Activated CD4-positive, alpha-beta T cell treated with anti-CD3 and anti-CD28 coated beads, Interleukin-2, amount 10 ng/mL, durations not matched to agents 7 days and 5 days (primary cell): ENCODE data around the gene MRTFA. TPM values are rescaled to one million over a fixed set of nuclear protein-coding genes. Genes with fewer than 3 reads are reported as not detected.
"Not testable (repeated sequence)": the region's sequence is repeated elsewhere in the genome, so short reads cannot be mapped to it uniquely, and the experiment has no call there.

Experiments used
- CTCF ChIA-PET: fragments of 350-600 bp; sonication (Branson Sonifier 250); formaldehyde crosslinking; loops from one replicate; lab custom pipeline; 2021; ENCODE audit warnings: antibody characterized with exemption; lab: Charles Lee
- POLR2A ChIA-PET: fragments of 350-600 bp; sonication (Branson Sonifier 250); formaldehyde crosslinking; loops from one replicate; lab custom pipeline; 2021; ENCODE audit warnings: antibody characterized with exemption; lab: Charles Lee
- DNase-seq: peaks from one replicate; pipeline ENCODE4 v3.0.0-alpha.2; 2020
- H3K27ac Mint-ChIP-seq: one replicate; pipeline ENCODE4 v1.8.0; 2021; ENCODE audit warnings: mild to moderate bottlenecking, moderate library complexity, mixed read lengths
- H3K27me3 Mint-ChIP-seq: one replicate; pipeline ENCODE4 v1.8.0; 2021; ENCODE audit warnings: mixed read lengths
- H3K36me3 Mint-ChIP-seq: one replicate; pipeline ENCODE4 v1.8.0; 2021; ENCODE audit warnings: low read depth, mixed read lengths
- H3K4me1 Mint-ChIP-seq: one replicate; pipeline ENCODE4 v1.8.0; 2021; ENCODE audit warnings: mixed read lengths
- H3K4me3 Mint-ChIP-seq: one replicate; pipeline ENCODE4 v1.8.0; 2021; ENCODE audit warnings: mild to moderate bottlenecking, moderate library complexity, mixed read lengths
- H3K9me3 Mint-ChIP-seq: one replicate; pipeline ENCODE4 v1.8.0; 2021; ENCODE audit warnings: mixed read lengths
- total RNA-seq, 2 experiments: library from RNA; stranded (reverse); gene quantifications; one replicate each; pipeline ENCODE4 v1.2.3, GENCODE V29; 2021

Gene MRTFA
- total RNA-seq, 2 experiments from 2014 or later, result 61.9 to 71.1 TPM

- Mint-ChIP-seq H3K27me3 (no peaks in the 10 kb centered on the region), H3K4me3 (no peak overlapping the region), H3K4me1 (peaks cover 19% of the 10 kb centered on the region), H3K9me3 (peaks cover 11% of the 10 kb centered on the region), H3K27ac (no peak overlapping the region), H3K36me3 (peaks cover 4% of the 10 kb centered on the region)
- DNase-seq, result no peak
- POLR2A ChIA-PET, result no interaction called here
- CTCF ChIA-PET, result interaction anchor here (3.0 kb wide), 1 partner anchor 10 kb away, joined by 12 read pairs; no protein-coding TSS in a partner anchor
Observed at GRCh38 chr22:40673017-40673416, 36.5 kb upstream of the MRTFA start.

GRCh38 chr22:40671796-40672360 lies 35.4 kb upstream of the MRTFA start:
- Mint-ChIP-seq H3K36me3 (peaks cover 4% of the 10 kb centered on the region), H3K27me3 (no peaks in the 10 kb centered on the region), H3K9me3 (peaks cover 11% of the 10 kb centered on the region), H3K27ac (no peak overlapping the region), H3K4me3 (no peak overlapping the region), H3K4me1 (peaks cover 21% of the 10 kb centered on the region)
- CTCF ChIA-PET, result no interaction called here
- POLR2A ChIA-PET, result no interaction called here
- no peak for DNase-seq

GRCh38 chr22:40671369-40671768 lies 34.9 kb upstream of the MRTFA start:
- Mint-ChIP-seq H3K27me3 (no peaks in the 10 kb centered on the region), H3K36me3 (peaks cover 4% of the 10 kb centered on the region), H3K9me3 (peaks cover 11% of the 10 kb centered on the region), H3K4me3 (no peak overlapping the region), H3K27ac (no peak overlapping the region), H3K4me1 (peaks cover 21% of the 10 kb centered on the region)
- CTCF ChIA-PET, result interaction anchor here (0.6 kb wide), 1 partner anchor 11 kb away, joined by 3 read pairs; no protein-coding TSS in a partner anchor
- POLR2A ChIA-PET, result no interaction called here
- no peak for DNase-seq

- peaks cover 4% of the 10 kb centered on the region for H3K36me3 Mint-ChIP-seq
- DNase-seq, result no peak
- peaks cover 21% of the 10 kb centered on the region for H3K4me1 Mint-ChIP-seq
- H3K27ac Mint-ChIP-seq, result no peak overlapping the region
- ChIA-PET POLR2A (interaction anchor here (0.6 kb wide), 1 partner anchor 41 kb away, joined by 3 read pairs; no protein-coding TSS in a partner anchor), CTCF (interaction anchor here (0.9 to 2.8 kb wide), 2 partner anchors 13 to 144 kb away, joined by 3 to 13 read pairs; no protein-coding TSS in a partner anchor)
- H3K4me3 Mint-ChIP-seq, result no peak overlapping the region
- H3K9me3 Mint-ChIP-seq, result peaks cover 11% of the 10 kb centered on the region
- H3K27me3 Mint-ChIP-seq, result no peaks in the 10 kb centered on the region
Observed at GRCh38 chr22:40670058-40670457, 33.5 kb upstream of the MRTFA start.

GRCh38 chr22:40668611-40669411 lies 32.3 kb upstream of the MRTFA start:
- POLR2A ChIA-PET, result no interaction called here

GRCh38 chr22:40666151-40666848 lies 29.8 kb upstream of the MRTFA start:
- CTCF ChIA-PET, result interaction anchor here (0.9 to 2.1 kb wide), 8 partner anchors 13 to 233 kb away, joined by 3 to 5 read pairs (median 3); partner anchors contain the start of gene MCHR1
- no peak for DNase-seq
- Mint-ChIP-seq H3K4me1 (peaks cover 21% of the 10 kb centered on the region), H3K27ac (no peak overlapping the region), H3K36me3 (peaks cover 4% of the 10 kb centered on the region), H3K4me3 (no peak overlapping the region), H3K9me3 (peaks cover 9% of the 10 kb centered on the region), H3K27me3 (no peaks in the 10 kb centered on the region)
- POLR2A ChIA-PET, result no interaction called here

More at GRCh38 chr22:40668611-40669411, 32.3 kb upstream of the MRTFA start:
- peaks cover 11% of the 10 kb centered on the region for H3K9me3 Mint-ChIP-seq
- H3K36me3 Mint-ChIP-seq, result peaks cover 4% of the 10 kb centered on the region
- no peaks in the 10 kb centered on the region for H3K27me3 Mint-ChIP-seq
- H3K27ac Mint-ChIP-seq, result peak overlapping the region; percentile 73
- peaks cover 21% of the 10 kb centered on the region for H3K4me1 Mint-ChIP-seq
- CTCF ChIA-PET, result interaction anchor here (2.8 kb wide), 1 partner anchor 14 kb away, joined by 13 read pairs; no protein-coding TSS in a partner anchor
- DNase-seq, result no peak
- H3K4me3 Mint-ChIP-seq, result no peak overlapping the region

- Mint-ChIP-seq H3K9me3 (peaks cover 9% of the 10 kb centered on the region), H3K27ac (no peak overlapping the region), H3K4me3 (no peak overlapping the region), H3K4me1 (peaks cover 21% of the 10 kb centered on the region), H3K27me3 (no peaks in the 10 kb centered on the region), H3K36me3 (peaks cover 4% of the 10 kb centered on the region)
- CTCF ChIA-PET, result interaction anchor here (0.6 to 2.1 kb wide), 7 partner anchors 9 to 395 kb away, joined by 3 to 5 read pairs (median 4); no protein-coding TSS in a partner anchor
- DNase-seq, result no peak
- POLR2A ChIA-PET, result no interaction called here
Observed at GRCh38 chr22:40665312-40665711, 28.8 kb upstream of the MRTFA start.

GRCh38 chr22:40661671-40662070 lies 25.2 kb upstream of the MRTFA start:
- Mint-ChIP-seq H3K27me3 (no peaks in the 10 kb centered on the region), H3K36me3 (no peaks in the 10 kb centered on the region), H3K4me3 (no peak overlapping the region), H3K4me1 (no peaks in the 10 kb centered on the region), H3K9me3 (no peaks in the 10 kb centered on the region), H3K27ac (no peak overlapping the region)
- CTCF ChIA-PET, result no interaction called here
- no peak for DNase-seq
- POLR2A ChIA-PET, result no interaction called here

- ChIA-PET POLR2A (no interaction called here), CTCF (interaction anchor here (0.8 kb wide), 1 partner anchor 15 kb away, joined by 3 read pairs; no protein-coding TSS in a partner anchor)
- Mint-ChIP-seq H3K4me3 (no peak overlapping the region), H3K4me1 (no peaks in the 10 kb centered on the region), H3K27ac (no peak overlapping the region), H3K9me3 (no peaks in the 10 kb centered on the region), H3K27me3 (no peaks in the 10 kb centered on the region), H3K36me3 (no peaks in the 10 kb centered on the region)
- DNase-seq, result no peak
Observed at GRCh38 chr22:40660730-40661129, 24.2 kb upstream of the MRTFA start.

- no peak overlapping the region for H3K27ac Mint-ChIP-seq
- H3K4me1 Mint-ChIP-seq, result no peaks in the 10 kb centered on the region
- H3K36me3 Mint-ChIP-seq, result no peaks in the 10 kb centered on the region
- no peak overlapping the region for H3K4me3 Mint-ChIP-seq
- no peaks in the 10 kb centered on the region for H3K27me3 Mint-ChIP-seq
- POLR2A ChIA-PET, result no interaction called here
- CTCF ChIA-PET, result interaction anchor here (0.9 to 1.6 kb wide), 2 partner anchors 24 to 240 kb away, joined by 3 to 4 read pairs; no protein-coding TSS in a partner anchor
- no peaks in the 10 kb centered on the region for H3K9me3 Mint-ChIP-seq
- DNase-seq, result no peak
Observed at GRCh38 chr22:40659166-40659565, 22.6 kb upstream of the MRTFA start.

GRCh38 chr22:40656651-40657050 lies 20.1 kb upstream of the MRTFA start:
- CTCF ChIA-PET, result interaction anchor here (0.9 to 1.3 kb wide), 2 partner anchors 9 to 242 kb away, joined by 3 read pairs; no protein-coding TSS in a partner anchor
- H3K4me1 Mint-ChIP-seq, H3K36me3 Mint-ChIP-seq, H3K27me3 Mint-ChIP-seq, POLR2A ChIA-PET, DNase-seq, H3K27ac Mint-ChIP-seq, H3K4me3 Mint-ChIP-seq, H3K9me3 Mint-ChIP-seq: not testable (repeated sequence)

- H3K9me3 Mint-ChIP-seq, POLR2A ChIA-PET, H3K36me3 Mint-ChIP-seq: not testable (repeated sequence)
Observed at GRCh38 chr22:40655941-40656340, 19.4 kb upstream of the MRTFA start.

More at GRCh38 chr22:40655941-40656340, 19.4 kb upstream of the MRTFA start:
- H3K27ac Mint-ChIP-seq, H3K4me3 Mint-ChIP-seq, DNase-seq, H3K27me3 Mint-ChIP-seq: not testable (repeated sequence)
- CTCF ChIA-PET, result interaction anchor here (0.6 to 1.5 kb wide), 5 partner anchors 9 to 243 kb away, joined by 3 to 6 read pairs (median 3); no protein-coding TSS in a partner anchor
- peaks cover 15% of the 10 kb centered on the region for H3K4me1 Mint-ChIP-seq
